ENCODE measurements around the gene CUEDC1.

Gene CUEDC1

DNA sequence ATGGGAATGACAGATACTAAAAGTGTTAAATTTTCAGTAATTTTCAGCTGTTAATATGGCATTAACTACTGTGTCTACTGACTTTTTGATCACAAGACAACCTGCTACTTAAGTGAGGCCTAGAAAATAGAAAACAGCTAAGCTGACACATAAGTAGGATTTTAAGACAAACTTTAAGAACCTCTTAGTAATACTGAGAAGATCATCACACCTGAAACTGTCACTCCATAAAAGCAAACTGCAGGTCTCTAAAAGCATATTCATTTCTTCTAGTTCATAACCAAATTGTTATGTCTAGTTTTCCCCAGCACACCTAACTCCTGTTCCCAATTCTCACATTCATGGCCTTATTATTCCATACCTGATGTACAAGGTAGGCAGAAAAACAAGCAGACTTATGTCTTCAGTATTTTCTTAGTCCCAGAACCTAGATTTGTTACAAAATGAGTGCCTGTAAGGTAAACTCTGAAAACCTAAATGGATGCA lies 43.8 kb upstream of the CUEDC1 start:
- TF ChIP-seq SPI1 (IDR thresholded peaks at IDR 0.05; ENCODE audit: borderline replicate concordance, low read depth) (no peak), REST (IDR thresholded peaks at IDR 0.05; ENCODE audit: insufficient replicate concordance, low read depth) (no peak), POLR2AphosphoS5 (IDR thresholded peaks at IDR 0.05; ENCODE audit: low read depth) (no peak), GABPA (IDR thresholded peaks at IDR 0.05; ENCODE audit: low read depth) (no peak)
- TF ChIP-seq, protein P1, sequence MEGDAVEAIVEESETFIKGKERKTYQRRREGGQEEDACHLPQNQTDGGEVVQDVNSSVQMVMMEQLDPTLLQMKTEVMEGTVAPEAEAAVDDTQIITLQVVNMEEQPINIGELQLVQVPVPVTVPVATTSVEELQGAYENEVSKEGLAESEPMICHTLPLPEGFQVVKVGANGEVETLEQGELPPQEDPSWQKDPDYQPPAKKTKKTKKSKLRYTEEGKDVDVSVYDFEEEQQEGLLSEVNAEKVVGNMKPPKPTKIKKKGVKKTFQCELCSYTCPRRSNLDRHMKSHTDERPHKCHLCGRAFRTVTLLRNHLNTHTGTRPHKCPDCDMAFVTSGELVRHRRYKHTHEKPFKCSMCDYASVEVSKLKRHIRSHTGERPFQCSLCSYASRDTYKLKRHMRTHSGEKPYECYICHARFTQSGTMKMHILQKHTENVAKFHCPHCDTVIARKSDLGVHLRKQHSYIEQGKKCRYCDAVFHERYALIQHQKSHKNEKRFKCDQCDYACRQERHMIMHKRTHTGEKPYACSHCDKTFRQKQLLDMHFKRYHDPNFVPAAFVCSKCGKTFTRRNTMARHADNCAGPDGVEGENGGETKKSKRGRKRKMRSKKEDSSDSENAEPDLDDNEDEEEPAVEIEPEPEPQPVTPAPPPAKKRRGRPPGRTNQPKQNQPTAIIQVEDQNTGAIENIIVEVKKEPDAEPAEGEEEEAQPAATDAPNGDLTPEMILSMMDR (IDR thresholded peaks at IDR 0.05; ENCODE audit: insufficient read depth, low read length) = no peak
- no peak overlapping the region for H3K4me3 ChIP-seq (replicated peaks; ENCODE audit: insufficient read depth, low read length)
- H3K27ac ChIP-seq (replicated peaks) = no peak overlapping the region
- DNase-seq (ENCODE audit: low read depth in 1 of 2, low spot score in 1 of 2) = no peak
- no peaks in the 10 kb centered on the region for H3K27me3 ChIP-seq (ENCODE audit: insufficient read depth, poor library complexity, severe bottlenecking)

GRCh38 chr17:57997085-57997809 lies 42.0 kb upstream of the CUEDC1 start:
- no peak overlapping the region for H3K4me3 ChIP-seq (replicated peaks; ENCODE audit: insufficient read depth, low read length)
- DNase-seq (ENCODE audit: low read depth in 1 of 2, low spot score in 1 of 2) = no peak
- H3K27ac ChIP-seq (replicated peaks) = no peak overlapping the region
- peak; percentile 37; the same call in 1 of the 2 replicates for TF ChIP-seq POLR2AphosphoS5 (IDR thresholded peaks at IDR 0.05; ENCODE audit: low read depth)
- TF ChIP-seq SPI1 (IDR thresholded peaks at IDR 0.05; ENCODE audit: borderline replicate concordance, low read depth) = no peak
- H3K27me3 ChIP-seq (ENCODE audit: insufficient read depth, poor library complexity, severe bottlenecking) = no peaks in the 10 kb centered on the region

GRCh38 chr17:57995076-57995956 lies 40.1 kb upstream of the CUEDC1 start:
- no peak overlapping the region for H3K4me3 ChIP-seq (replicated peaks; ENCODE audit: insufficient read depth, low read length)
- peak in 1 of 2 experiments; percentile 80 for DNase-seq (ENCODE audit: low read depth in 1 of 2, low spot score in 1 of 2)
- 0 out of 2 replicates have a peak overlapping the region, but pooled peaks have one; percentile 4 for H3K27ac ChIP-seq (replicated peaks)
- TF ChIP-seq POLR2AphosphoS5 (IDR thresholded peaks at IDR 0.05; ENCODE audit: low read depth) (peak; percentile 86), SPI1 (IDR thresholded peaks at IDR 0.05; ENCODE audit: borderline replicate concordance, low read depth) (no peak)
- TF ChIP-seq, protein P1 (IDR thresholded peaks at IDR 0.05; ENCODE audit: insufficient read depth, low read length) = peak; percentile 38
- H3K27me3 ChIP-seq (ENCODE audit: insufficient read depth, poor library complexity, severe bottlenecking) = no peaks in the 10 kb centered on the region

GRCh38 chr17:57994436-57994835 lies 39.2 kb upstream of the CUEDC1 start:
- Histone ChIP-seq H3K4me3 (replicated peaks; ENCODE audit: insufficient read depth, low read length) (no peak overlapping the region), H3K27ac (replicated peaks) (0 out of 2 replicates have a peak overlapping the region, but pooled peaks have one; percentile 8)
- no peak for DNase-seq (ENCODE audit: low read depth in 1 of 2, low spot score in 1 of 2)

More at GRCh38 chr17:57994436-57994835, 39.2 kb upstream of the CUEDC1 start:
- TF ChIP-seq REST (IDR thresholded peaks at IDR 0.05; ENCODE audit: insufficient replicate concordance, low read depth) = no peak
- no peak; the same call in 1 of the 2 replicates for TF ChIP-seq POLR2AphosphoS5 (IDR thresholded peaks at IDR 0.05; ENCODE audit: low read depth)
- TF ChIP-seq, protein P1 (IDR thresholded peaks at IDR 0.05; ENCODE audit: insufficient read depth, low read length) = no peak
- no peak for TF ChIP-seq GABPA (IDR thresholded peaks at IDR 0.05; ENCODE audit: low read depth)
- TF ChIP-seq SPI1 (IDR thresholded peaks at IDR 0.05; ENCODE audit: borderline replicate concordance, low read depth) = no peak
- no peaks in the 10 kb centered on the region for H3K27me3 ChIP-seq (ENCODE audit: insufficient read depth, poor library complexity, severe bottlenecking)

Data from HL-60 (cell line).